H1 (cell line): ENCODE measurements around the gene LTA4H. TPM values are rescaled to one million over a fixed set of nuclear protein-coding genes. Genes with fewer than 3 reads are reported as not detected.

Source experiments
- CTCF ChIA-PET: fragments of 300-600 bp; sonication (Branson Sonifier 250); formaldehyde crosslinking; loops from one replicate; lab custom pipeline; 2021; ENCODE audit not compliant: partially characterized antibody; lab: Charles Lee
- POLR2A ChIA-PET: fragments of 300-600 bp; sonication (Branson Sonifier 250); formaldehyde crosslinking; loops from one replicate; lab custom pipeline; 2021; ENCODE audit warnings: inconsistent platforms; ENCODE audit not compliant: partially characterized antibody; lab: Charles Lee
- DNase-seq, 2 experiments: peaks; one replicate each; pipeline versions ENCODE4 v3.0.0 to v3.0.0-alpha.2; 2010 to 2022; ENCODE audit warnings: low spot score in 2 of 2, low read depth in 1 of 2, mixed read lengths in 1 of 2
- FAIRE-seq: peaks from 2 replicates; lab custom pipeline; 2011; peaks lifted over from hg19 to GRCh38; lab: Jason Lieb, UNC
- H2AFZ ChIP-seq: 2 replicates; pipeline ENCODE4 v1.8.1; 2012; ENCODE audit warnings: low read length, inconsistent platforms
- H2AK5ac ChIP-seq: 2 replicates; pipeline ENCODE4 v1.6.1; 2013; ENCODE audit warnings: low read depth, low read length
- H2BK120ac ChIP-seq: replicated peaks from 2 replicates; pipeline ENCODE3; 2013; ENCODE audit warnings: low read depth, low read length, inconsistent platforms
- H2BK12ac ChIP-seq: 2 replicates; pipeline ENCODE4 v1.6.1; 2013; ENCODE audit warnings: low read depth, low read length
- H2BK15ac ChIP-seq: 2 replicates; pipeline ENCODE4 v1.6.1; 2013; ENCODE audit warnings: low read length
- H2BK20ac ChIP-seq: 2 replicates; pipeline ENCODE4 v1.6.1; 2013; ENCODE audit warnings: low read length
- H2BK5ac ChIP-seq: 2 replicates; pipeline ENCODE4 v1.6.1; 2013; ENCODE audit warnings: low read depth, low read length
- H3K14ac ChIP-seq: 2 replicates; pipeline ENCODE4 v1.6.1; 2013; ENCODE audit warnings: inconsistent platforms; ENCODE audit not compliant: insufficient read length
- H3K18ac ChIP-seq: 2 replicates; pipeline ENCODE4 v1.6.1; 2013; ENCODE audit warnings: low read length; ENCODE audit errors: extremely low read depth
- H3K23ac ChIP-seq: 2 replicates; pipeline ENCODE4 v1.6.1; 2013; ENCODE audit warnings: inconsistent platforms; ENCODE audit not compliant: insufficient read length
- H3K23me2 ChIP-seq: 2 replicates; pipeline ENCODE4 v1.6.1; 2013; ENCODE audit warnings: low read depth, low read length
- H3K27ac ChIP-seq: 2 replicates; pipeline ENCODE4 v1.6.1; 2011; ENCODE audit warnings: low read depth, low read length, inconsistent platforms
- H3K27me3 ChIP-seq, 4 experiments: replicated peaks in 1 of 4; 1 replicate in 1 of 4; 2 replicates in 3 of 4; pipeline versions ENCODE4 v1.6.1 to v1.8.1; 2011 to 2013; ENCODE audit warnings: low read length in 3 of 4, mild to moderate bottlenecking in 3 of 4, inconsistent platforms in 2 of 4, mixed read lengths in 2 of 4, moderate library complexity in 1 of 4; ENCODE audit not compliant: control insufficient read depth in 3 of 4, insufficient read depth in 3 of 4; ENCODE audit errors: extremely low read depth in 1 of 4
- H3K36me3 ChIP-seq, 4 experiments: 2 replicates each; pipeline versions ENCODE4 v1.6.1 to v1.8.1; 2011 to 2013; ENCODE audit warnings: mild to moderate bottlenecking in 4 of 4, low read length in 3 of 4, moderate library complexity in 2 of 4, control low read depth in 1 of 4, inconsistent platforms in 1 of 4; ENCODE audit not compliant: insufficient read depth in 4 of 4, control insufficient read depth in 2 of 4
- H3K4ac ChIP-seq: replicated peaks from 2 replicates; pipeline ENCODE3; 2013; ENCODE audit warnings: low read length, low read depth, mixed read lengths, inconsistent platforms; ENCODE audit not compliant: insufficient read length
- H3K4me1 ChIP-seq, 4 experiments: replicated peaks in 1 of 4; 1 replicate in 1 of 4; 2 replicates in 3 of 4; pipeline versions ENCODE4 v1.6.1 to v1.8.1; 2011 to 2013; ENCODE audit warnings: low read length in 3 of 4, inconsistent platforms in 2 of 4, mixed read lengths in 1 of 4; ENCODE audit not compliant: insufficient read depth in 4 of 4, control insufficient read depth in 3 of 4
- H3K4me2 ChIP-seq, 2 experiments: 2 replicates each; pipeline versions ENCODE4 v1.6.1 to v1.8.1; 2011 to 2013; ENCODE audit warnings: low read depth in 2 of 2, low read length in 2 of 2, control low read depth in 1 of 2, inconsistent platforms in 1 of 2, mild to moderate bottlenecking in 1 of 2; ENCODE audit not compliant: insufficient read depth in 1 of 2
- H3K4me3 ChIP-seq, 4 experiments: fragments of 200-600, 300-600 bp in 1 of 4; sonication (generic), shearing (Covaris generic), sonication (Bioruptor Twin) in 1 of 4; 2 replicates each; pipeline versions ENCODE4 v1.5.1 to v1.8.1; 2011 to 2016; ENCODE audit warnings: low read length in 4 of 4, low read depth in 3 of 4, control low read depth in 2 of 4, inconsistent platforms in 2 of 4, mild to moderate bottlenecking in 2 of 4, mixed read lengths in 1 of 4, moderate library complexity in 1 of 4; ENCODE audit not compliant: insufficient read depth in 2 of 4; ENCODE audit errors: extremely low read depth in 1 of 4
- H3K56ac ChIP-seq: replicated peaks from 2 replicates; pipeline ENCODE3; 2013; ENCODE audit warnings: low read depth, mild to moderate bottlenecking, mixed read lengths, low read length, inconsistent platforms; ENCODE audit not compliant: insufficient read length
- H3K79me1 ChIP-seq: 2 replicates; pipeline ENCODE4 v1.6.1; 2013; ENCODE audit warnings: low read depth, low read length, control low read depth
- H3K79me2 ChIP-seq, 2 experiments: 2 replicates each; pipeline versions ENCODE4 v1.6.1 to v1.8.1; 2012 to 2013; ENCODE audit warnings: low read length in 2 of 2, mild to moderate bottlenecking in 2 of 2, inconsistent platforms in 1 of 2; ENCODE audit not compliant: insufficient read depth in 2 of 2, control insufficient read depth in 1 of 2
- H3K9ac ChIP-seq, 4 experiments: replicated peaks in 1 of 4; 1 replicate in 1 of 4; 2 replicates in 3 of 4; pipeline versions ENCODE4 v1.6.1 to v1.8.1; 2011 to 2013; ENCODE audit warnings: low read depth in 3 of 4, low read length in 3 of 4, control low read depth in 2 of 4, mild to moderate bottlenecking in 2 of 4, moderate library complexity in 2 of 4, inconsistent platforms in 1 of 4; ENCODE audit errors: extremely low read depth in 1 of 4
- H3K9me3 ChIP-seq, 2 experiments: 2 replicates each; pipeline versions ENCODE4 v1.6.1 to v1.8.1; 2012 to 2013; ENCODE audit warnings: mild to moderate bottlenecking in 2 of 2, moderate library complexity in 2 of 2, control low read depth in 1 of 2, inconsistent platforms in 1 of 2, low read depth in 1 of 2, low read length in 1 of 2, mixed read lengths in 1 of 2; ENCODE audit not compliant: insufficient read depth in 2 of 2
- H4K20me1 ChIP-seq, 2 experiments: replicated peaks in 1 of 2; 2 replicates each; pipeline versions ENCODE3 to v1.8.1; 2011 to 2013; ENCODE audit warnings: inconsistent platforms in 2 of 2, low read length in 2 of 2, mild to moderate bottlenecking in 1 of 2; ENCODE audit not compliant: insufficient read depth in 2 of 2, control insufficient read depth in 1 of 2
- H4K5ac ChIP-seq: 2 replicates; pipeline ENCODE4 v1.6.1; 2013; ENCODE audit warnings: low read length, low read depth, mixed read lengths, inconsistent platforms; ENCODE audit not compliant: insufficient read length
- H4K8ac ChIP-seq: 2 replicates; pipeline ENCODE4 v1.8.0; 2013; ENCODE audit warnings: mild to moderate bottlenecking, moderate library complexity, low read length, inconsistent platforms; ENCODE audit not compliant: insufficient read depth; ENCODE audit errors: extremely low read depth
- H4K91ac ChIP-seq: replicated peaks from 2 replicates; pipeline ENCODE3; 2013; ENCODE audit warnings: low read length, mixed read lengths, inconsistent platforms; ENCODE audit not compliant: insufficient read length
- GTF2F1 ChIP-seq: IDR thresholded peaks from 2 replicates; pipeline ENCODE4 v1.6.1; 2012; ENCODE audit warnings: low read depth, low read length, improper control_type of control experiment, borderline replicate concordance
- RAD21 ChIP-seq, 2 experiments: IDR thresholded peaks in 1 of 2; conservative IDR thresholded peaks in 1 of 2; 2 replicates each; pipeline ENCODE4 v1.6.1; 2011; ENCODE audit warnings: low read depth in 2 of 2, low read length in 2 of 2, improper control_type of control experiment in 1 of 2, inconsistent platforms in 1 of 2, mild to moderate bottlenecking in 1 of 2, moderate library complexity in 1 of 2
- SAP30 ChIP-seq: fragments of 300-600 bp; sonication (generic); IDR thresholded peaks from 2 replicates; pipeline ENCODE4 v1.7.1; 2012; ENCODE audit warnings: low read length, moderate library complexity, mild to moderate bottlenecking, inconsistent platforms; ENCODE audit not compliant: insufficient read depth, insufficient replicate concordance
- WGBS, 2 experiments: shearing (Covaris generic) in 1 of 2; methylation state at CpG; one replicate each; pipeline versions ENCODE4 v1.1.6 to v1.1.7; 2013 to 2015; ENCODE audit warnings: low lambda C conversion rate in 2 of 2, mixed read lengths in 2 of 2, inconsistent platforms in 1 of 2, low coverage in 1 of 2, missing lambda C conversion rate in 1 of 2; ENCODE audit not compliant: insufficient replicate concordance in 2 of 2, insufficient coverage in 1 of 2, insufficient read length in 1 of 2; ENCODE audit errors: extremely low coverage in 1 of 2, missing lambda C conversion rate in 1 of 2; 5-methylcytosine and 5-hydroxymethylcytosine counted together
- polyA plus RNA-seq, 7 experiments: library from polyadenylated mRNA; depleted of rRNA in 3 of 7; stranded (reverse) in 5 of 7; unstranded in 2 of 7; fragments of >200 nt in 5 of 7; fragments of 200-250 nt in 2 of 7; gene quantifications; 1 replicate in 5 of 7; 2 replicates in 1 of 7; 4 replicates in 1 of 7; pipeline versions ENCODE4 v1.2.1 to v1.2.3, GENCODE V29; 2011 to 2013; ENCODE audit warnings: missing spikeins in 2 of 7, mixed read lengths in 2 of 7
- total RNA-seq: library from RNA; stranded (reverse); fragmentation: NEBNext Ultra II Directional; extraction: Animal tissue kit (Norgen Biotek cat#: 25700); gene quantifications from 2 replicates; pipeline ENCODE4 v1.2.1, GENCODE V29; 2021
- TF ChIP-seq, protein P1 (sequence below), 3 experiments: IDR thresholded peaks; 1 replicate in 2 of 3; 2 replicates in 1 of 3; pipeline versions ENCODE4 v1.5.1 to v1.6.1; 2011; ENCODE audit warnings: low read length in 3 of 3, mild to moderate bottlenecking in 3 of 3, inconsistent platforms in 2 of 3, low read depth in 1 of 3, moderate library complexity in 1 of 3; ENCODE audit not compliant: insufficient read depth in 1 of 3; ENCODE audit errors: control extremely low read depth in 1 of 3

LTA4H gene
- total and polyA plus RNA-seq, 2 of the 8 experiments (the other 6 are each of a cell fraction or from before 2014, with no cell fraction given), result 106 to 167 TPM

GRCh38 chr12:95998611-95999286 lies 36.6 kb downstream of the LTA4H start:
- Histone ChIP-seq H3K9me3 (no peaks in the 10 kb centered on the region), H2BK120ac (no peak overlapping the region), H2BK20ac (no peak overlapping the region), H3K79me1 (no peaks in the 10 kb centered on the region), H2BK12ac (no peak overlapping the region), H4K5ac (no peak overlapping the region), H3K23ac (no peak overlapping the region), H3K4me2 (no peak overlapping the region), H3K27ac (no peak overlapping the region), H2AK5ac (no peak overlapping the region), H3K27me3 (no peaks in the 10 kb centered on the region), H2BK5ac (no peak overlapping the region), H2BK15ac (no peak overlapping the region), H4K91ac (no peak overlapping the region), H3K14ac (no peak overlapping the region), H3K4me1 (peaks cover 0 to 3% (median 0%) of the 10 kb centered on the region in 4 experiments; a peak in 1 of 7 replicates), H3K9ac (no peak overlapping the region)
- WGBS, 2 experiments, result 46% methylated on average over 7 of the region's 7 CpGs; no CpG with 5 or more reads in 1 of the 2 experiments
- ChIA-PET POLR2A (interaction anchor here (0.6 to 1.7 kb wide), 7 partner anchors 9 to 1425 kb away, joined by 3 to 8 read pairs (median 4); partner anchors contain the start of genes LTA4H and SNRPF), CTCF (interaction anchor here (0.6 to 8.7 kb wide), 46 partner anchors 10 to 662 kb away, joined by 3 to 149 read pairs (median 5); partner anchors contain the start of genes AMDHD1 and CCDC38)
- DNase-seq (peak in 1 of 2 experiments; percentile 29), FAIRE-seq (peak; percentile 93)
- no peak for TF ChIP-seq SAP30
- TF ChIP-seq, protein P1, sequence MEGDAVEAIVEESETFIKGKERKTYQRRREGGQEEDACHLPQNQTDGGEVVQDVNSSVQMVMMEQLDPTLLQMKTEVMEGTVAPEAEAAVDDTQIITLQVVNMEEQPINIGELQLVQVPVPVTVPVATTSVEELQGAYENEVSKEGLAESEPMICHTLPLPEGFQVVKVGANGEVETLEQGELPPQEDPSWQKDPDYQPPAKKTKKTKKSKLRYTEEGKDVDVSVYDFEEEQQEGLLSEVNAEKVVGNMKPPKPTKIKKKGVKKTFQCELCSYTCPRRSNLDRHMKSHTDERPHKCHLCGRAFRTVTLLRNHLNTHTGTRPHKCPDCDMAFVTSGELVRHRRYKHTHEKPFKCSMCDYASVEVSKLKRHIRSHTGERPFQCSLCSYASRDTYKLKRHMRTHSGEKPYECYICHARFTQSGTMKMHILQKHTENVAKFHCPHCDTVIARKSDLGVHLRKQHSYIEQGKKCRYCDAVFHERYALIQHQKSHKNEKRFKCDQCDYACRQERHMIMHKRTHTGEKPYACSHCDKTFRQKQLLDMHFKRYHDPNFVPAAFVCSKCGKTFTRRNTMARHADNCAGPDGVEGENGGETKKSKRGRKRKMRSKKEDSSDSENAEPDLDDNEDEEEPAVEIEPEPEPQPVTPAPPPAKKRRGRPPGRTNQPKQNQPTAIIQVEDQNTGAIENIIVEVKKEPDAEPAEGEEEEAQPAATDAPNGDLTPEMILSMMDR (IDR thresholded peaks at IDR 0.05; ENCODE audit: control extremely low read depth in 1 of 3, insufficient read depth in 1 of 3, low read depth in 1 of 3, low read length in 3 of 3), result peak; percentile 37 to 87 (median 84)
- TF ChIP-seq RAD21 (IDR thresholded peaks at IDR 0.05 in 1 of 2, conservative IDR thresholded peaks at IDR 0.05 in 1 of 2; ENCODE audit: low read depth in 2 of 2, low read length in 2 of 2), result peak; percentile 81 to 89
- TF ChIP-seq GTF2F1, result no peak
- TF ChIP-seq, all 59 proteins: peak for 2
- Histone ChIP-seq H3K56ac (no peak overlapping the region), H3K18ac (no peak overlapping the region), H3K4me3 (no peak overlapping the region), H2AFZ (no peak overlapping the region), H3K4ac (no peak overlapping the region), H3K79me2 (no peaks in the 10 kb centered on the region), H3K36me3 (peaks cover 0 to 32% (median 4%) of the 10 kb centered on the region in 4 experiments; a peak in 6 of 8 replicates), H4K20me1 (no peaks in the 10 kb centered on the region), H3K23me2 (no peaks in the 10 kb centered on the region), H4K8ac (no peak overlapping the region)
